Bronchial epithelial cell (primary cell): ENCODE data around the gene KDM4C. TPM values are rescaled to one million over a fixed set of nuclear protein-coding genes. Genes with fewer than 3 reads are reported as not detected.
A peak's percentile ranks its signal among the peaks of the same experiment; 100 is the strongest.

Experiments
- DNase-seq: peaks from one replicate; pipeline ENCODE4 v3.0.0-alpha.2; 2010; ENCODE audit warnings: low read depth
- FAIRE-seq: peaks from 2 replicates; lab custom pipeline; 2011; peaks lifted over from hg19 to GRCh38; lab: Jason Lieb, UNC
- H3K27me3 ChIP-seq: 2 replicates; pipeline ENCODE4 v1.5.1; 2011; ENCODE audit warnings: low read length; ENCODE audit not compliant: control insufficient read depth, insufficient read depth
- H3K36me3 ChIP-seq: 2 replicates; pipeline ENCODE4 v1.5.1; 2011; ENCODE audit warnings: low read length; ENCODE audit not compliant: control insufficient read depth, insufficient read depth
- H3K4me3 ChIP-seq: 2 replicates; pipeline ENCODE4 v1.5.1; 2011; ENCODE audit warnings: mild to moderate bottlenecking, low read depth, low read length, control low read depth
- CTCF ChIP-seq: IDR thresholded peaks from 2 replicates; pipeline ENCODE4 v1.5.1; 2011; ENCODE audit warnings: mild to moderate bottlenecking, moderate library complexity, low read length, control low read depth, inconsistent platforms; ENCODE audit not compliant: insufficient read depth, severe bottlenecking
- total RNA-seq: library from RNA; depleted of rRNA; stranded (reverse); fragments of >200 nt; gene quantifications from 2 replicates; pipeline ENCODE4 v1.2.1, GENCODE V29; 2014

The KDM4C gene
- total RNA-seq, 1 donor from 2014 or later: 36.6 TPM

GRCh38 chr9:6869081-6869948, 111.5 kb downstream of the KDM4C start:
- no peak for TF ChIP-seq CTCF
- no peak overlapping the region for H3K4me3 ChIP-seq
- no peak for FAIRE-seq

GRCh38 chr9:6870149-6870548, 112.4 kb downstream of the KDM4C start:
- DNase-seq (no peak), FAIRE-seq (no peak)
- no peak overlapping the region for H3K4me3 ChIP-seq
- no peaks in the 10 kb centered on the region for H3K27me3 ChIP-seq
- peaks cover 1% of the 10 kb centered on the region for H3K36me3 ChIP-seq
- TF ChIP-seq CTCF: no peak

More at GRCh38 chr9:6869081-6869948, 111.5 kb downstream of the KDM4C start:
- DNase-seq: no peak
- Histone ChIP-seq H3K27me3 (no peaks in the 10 kb centered on the region), H3K36me3 (peaks cover 1% of the 10 kb centered on the region)

- FAIRE-seq (no peak), DNase-seq (peak; percentile 51)
- no peak for TF ChIP-seq CTCF
These were observed 113.1 kb downstream of the KDM4C start for GRCh38 chr9:6870650-6871477.

GRCh38 chr9:6873857-6874256, 116.1 kb downstream of the KDM4C start:
- TF ChIP-seq CTCF: no peak
- no peaks in the 10 kb centered on the region for H3K27me3 ChIP-seq
- H3K36me3 ChIP-seq: peaks cover 1% of the 10 kb centered on the region
- H3K4me3 ChIP-seq: no peak overlapping the region
- FAIRE-seq (no peak), DNase-seq (no peak)

More at GRCh38 chr9:6870650-6871477, 113.1 kb downstream of the KDM4C start:
- Histone ChIP-seq H3K36me3 (peaks cover 1% of the 10 kb centered on the region), H3K27me3 (no peaks in the 10 kb centered on the region), H3K4me3 (no peak overlapping the region)

- DNase-seq: peak; percentile 24
- no peaks in the 10 kb centered on the region for H3K27me3 ChIP-seq
- FAIRE-seq: no peak
- TF ChIP-seq CTCF: no peak
- H3K4me3 ChIP-seq: no peak overlapping the region
- no peaks in the 10 kb centered on the region for H3K36me3 ChIP-seq
These were observed 118.6 kb downstream of the KDM4C start for GRCh38 chr9:6876195-6876894.
